ENCODE data around the gene MCF2.

- TF ChIP-seq CTCF (IDR thresholded peaks at IDR 0.05; ENCODE audit: borderline replicate concordance, extremely low read depth, low read length, poor library complexity, severe bottlenecking) (no peak), EZH2 (IDR thresholded peaks at IDR 0.05; ENCODE audit: borderline replicate concordance, low read depth, low read length, severe bottlenecking) (no peak)
Measured at GRCh38 chrX:139724626-139725025, 16.7 kb upstream of the MCF2 start.

Measured in DND-41 (cell line).